H1 (cell line): ENCODE data around the gene BORCS8. TPM values are rescaled to one million over a fixed set of nuclear protein-coding genes. Genes with fewer than 3 reads are reported as not detected.

Experiments used
- CTCF ChIA-PET: fragments of 300-600 bp; sonication (Branson Sonifier 250); formaldehyde crosslinking; loops from one replicate; lab custom pipeline; 2021; ENCODE audit not compliant: partially characterized antibody; lab: Charles Lee
- POLR2A ChIA-PET: fragments of 300-600 bp; sonication (Branson Sonifier 250); formaldehyde crosslinking; loops from one replicate; lab custom pipeline; 2021; ENCODE audit warnings: inconsistent platforms; ENCODE audit not compliant: partially characterized antibody; lab: Charles Lee
- DNase-seq, 2 experiments: peaks; one replicate each; pipeline versions ENCODE4 v3.0.0 to v3.0.0-alpha.2; 2010 to 2022; ENCODE audit warnings: low spot score in 2 of 2, low read depth in 1 of 2, mixed read lengths in 1 of 2
- FAIRE-seq: peaks from 2 replicates; lab custom pipeline; 2011; peaks lifted over from hg19 to GRCh38; lab: Jason Lieb, UNC
- H2AFZ ChIP-seq: 2 replicates; pipeline ENCODE4 v1.8.1; 2012; ENCODE audit warnings: low read length, inconsistent platforms
- H2AK5ac ChIP-seq: 2 replicates; pipeline ENCODE4 v1.6.1; 2013; ENCODE audit warnings: low read depth, low read length
- H2BK120ac ChIP-seq: replicated peaks from 2 replicates; pipeline ENCODE3; 2013; ENCODE audit warnings: low read depth, low read length, inconsistent platforms
- H2BK12ac ChIP-seq: 2 replicates; pipeline ENCODE4 v1.6.1; 2013; ENCODE audit warnings: low read depth, low read length
- H2BK15ac ChIP-seq: 2 replicates; pipeline ENCODE4 v1.6.1; 2013; ENCODE audit warnings: low read length
- H2BK20ac ChIP-seq: 2 replicates; pipeline ENCODE4 v1.6.1; 2013; ENCODE audit warnings: low read length
- H2BK5ac ChIP-seq: 2 replicates; pipeline ENCODE4 v1.6.1; 2013; ENCODE audit warnings: low read depth, low read length
- H3K14ac ChIP-seq: 2 replicates; pipeline ENCODE4 v1.6.1; 2013; ENCODE audit warnings: inconsistent platforms; ENCODE audit not compliant: insufficient read length
- H3K18ac ChIP-seq: 2 replicates; pipeline ENCODE4 v1.6.1; 2013; ENCODE audit warnings: low read length; ENCODE audit errors: extremely low read depth
- H3K23ac ChIP-seq: 2 replicates; pipeline ENCODE4 v1.6.1; 2013; ENCODE audit warnings: inconsistent platforms; ENCODE audit not compliant: insufficient read length
- H3K23me2 ChIP-seq: 2 replicates; pipeline ENCODE4 v1.6.1; 2013; ENCODE audit warnings: low read depth, low read length
- H3K27ac ChIP-seq: 2 replicates; pipeline ENCODE4 v1.6.1; 2011; ENCODE audit warnings: low read depth, low read length, inconsistent platforms
- H3K27me3 ChIP-seq, 4 experiments: replicated peaks in 1 of 4; 1 replicate in 1 of 4; 2 replicates in 3 of 4; pipeline versions ENCODE4 v1.6.1 to v1.8.1; 2011 to 2013; ENCODE audit warnings: low read length in 3 of 4, mild to moderate bottlenecking in 3 of 4, inconsistent platforms in 2 of 4, mixed read lengths in 2 of 4, moderate library complexity in 1 of 4; ENCODE audit not compliant: control insufficient read depth in 3 of 4, insufficient read depth in 3 of 4; ENCODE audit errors: extremely low read depth in 1 of 4
- H3K36me3 ChIP-seq, 4 experiments: 2 replicates each; pipeline versions ENCODE4 v1.6.1 to v1.8.1; 2011 to 2013; ENCODE audit warnings: mild to moderate bottlenecking in 4 of 4, low read length in 3 of 4, moderate library complexity in 2 of 4, control low read depth in 1 of 4, inconsistent platforms in 1 of 4; ENCODE audit not compliant: insufficient read depth in 4 of 4, control insufficient read depth in 2 of 4
- H3K4ac ChIP-seq: replicated peaks from 2 replicates; pipeline ENCODE3; 2013; ENCODE audit warnings: low read length, low read depth, mixed read lengths, inconsistent platforms; ENCODE audit not compliant: insufficient read length
- H3K4me1 ChIP-seq, 4 experiments: replicated peaks in 1 of 4; 1 replicate in 1 of 4; 2 replicates in 3 of 4; pipeline versions ENCODE4 v1.6.1 to v1.8.1; 2011 to 2013; ENCODE audit warnings: low read length in 3 of 4, inconsistent platforms in 2 of 4, mixed read lengths in 1 of 4; ENCODE audit not compliant: insufficient read depth in 4 of 4, control insufficient read depth in 3 of 4
- H3K4me2 ChIP-seq, 2 experiments: 2 replicates each; pipeline versions ENCODE4 v1.6.1 to v1.8.1; 2011 to 2013; ENCODE audit warnings: low read depth in 2 of 2, low read length in 2 of 2, control low read depth in 1 of 2, inconsistent platforms in 1 of 2, mild to moderate bottlenecking in 1 of 2; ENCODE audit not compliant: insufficient read depth in 1 of 2
- H3K4me3 ChIP-seq, 4 experiments: fragments of 200-600, 300-600 bp in 1 of 4; sonication (generic), shearing (Covaris generic), sonication (Bioruptor Twin) in 1 of 4; 2 replicates each; pipeline versions ENCODE4 v1.5.1 to v1.8.1; 2011 to 2016; ENCODE audit warnings: low read length in 4 of 4, low read depth in 3 of 4, control low read depth in 2 of 4, inconsistent platforms in 2 of 4, mild to moderate bottlenecking in 2 of 4, mixed read lengths in 1 of 4, moderate library complexity in 1 of 4; ENCODE audit not compliant: insufficient read depth in 2 of 4; ENCODE audit errors: extremely low read depth in 1 of 4
- H3K56ac ChIP-seq: replicated peaks from 2 replicates; pipeline ENCODE3; 2013; ENCODE audit warnings: low read depth, mild to moderate bottlenecking, mixed read lengths, low read length, inconsistent platforms; ENCODE audit not compliant: insufficient read length
- H3K79me1 ChIP-seq: 2 replicates; pipeline ENCODE4 v1.6.1; 2013; ENCODE audit warnings: low read depth, low read length, control low read depth
- H3K79me2 ChIP-seq, 2 experiments: 2 replicates each; pipeline versions ENCODE4 v1.6.1 to v1.8.1; 2012 to 2013; ENCODE audit warnings: low read length in 2 of 2, mild to moderate bottlenecking in 2 of 2, inconsistent platforms in 1 of 2; ENCODE audit not compliant: insufficient read depth in 2 of 2, control insufficient read depth in 1 of 2
- H3K9ac ChIP-seq, 4 experiments: replicated peaks in 1 of 4; 1 replicate in 1 of 4; 2 replicates in 3 of 4; pipeline versions ENCODE4 v1.6.1 to v1.8.1; 2011 to 2013; ENCODE audit warnings: low read depth in 3 of 4, low read length in 3 of 4, control low read depth in 2 of 4, mild to moderate bottlenecking in 2 of 4, moderate library complexity in 2 of 4, inconsistent platforms in 1 of 4; ENCODE audit errors: extremely low read depth in 1 of 4
- H3K9me3 ChIP-seq, 2 experiments: 2 replicates each; pipeline versions ENCODE4 v1.6.1 to v1.8.1; 2012 to 2013; ENCODE audit warnings: mild to moderate bottlenecking in 2 of 2, moderate library complexity in 2 of 2, control low read depth in 1 of 2, inconsistent platforms in 1 of 2, low read depth in 1 of 2, low read length in 1 of 2, mixed read lengths in 1 of 2; ENCODE audit not compliant: insufficient read depth in 2 of 2
- H4K20me1 ChIP-seq, 2 experiments: replicated peaks in 1 of 2; 2 replicates each; pipeline versions ENCODE3 to v1.8.1; 2011 to 2013; ENCODE audit warnings: inconsistent platforms in 2 of 2, low read length in 2 of 2, mild to moderate bottlenecking in 1 of 2; ENCODE audit not compliant: insufficient read depth in 2 of 2, control insufficient read depth in 1 of 2
- H4K5ac ChIP-seq: 2 replicates; pipeline ENCODE4 v1.6.1; 2013; ENCODE audit warnings: low read length, low read depth, mixed read lengths, inconsistent platforms; ENCODE audit not compliant: insufficient read length
- H4K8ac ChIP-seq: 2 replicates; pipeline ENCODE4 v1.8.0; 2013; ENCODE audit warnings: mild to moderate bottlenecking, moderate library complexity, low read length, inconsistent platforms; ENCODE audit not compliant: insufficient read depth; ENCODE audit errors: extremely low read depth
- H4K91ac ChIP-seq: replicated peaks from 2 replicates; pipeline ENCODE3; 2013; ENCODE audit warnings: low read length, mixed read lengths, inconsistent platforms; ENCODE audit not compliant: insufficient read length
- BCL11A ChIP-seq, 2 experiments: IDR thresholded peaks; one replicate each; pipeline ENCODE4 v1.6.1; 2011; ENCODE audit warnings: low read depth in 2 of 2, low read length in 2 of 2, mild to moderate bottlenecking in 2 of 2
- CBX5 ChIP-seq: fragments of 300-800, 300-1000 bp; sonication (generic); IDR thresholded peaks from 2 replicates; pipeline ENCODE4 v1.7.1; 2016; ENCODE audit warnings: antibody characterized with exemption, low read length, low read depth
- CREB1 ChIP-seq: IDR thresholded peaks from 2 replicates; pipeline ENCODE4 v1.6.1; 2012; ENCODE audit warnings: inconsistent platforms
- POLR2AphosphoS5 ChIP-seq: IDR thresholded peaks from 2 replicates; pipeline ENCODE4 v1.6.1; 2011; ENCODE audit warnings: low read depth, low read length
- POU5F1 ChIP-seq: IDR thresholded peaks from 2 replicates; pipeline ENCODE4 v1.6.1; 2011; ENCODE audit warnings: low read depth, mild to moderate bottlenecking, low read length, moderate library complexity
- RAD21 ChIP-seq, 2 experiments: IDR thresholded peaks in 1 of 2; conservative IDR thresholded peaks in 1 of 2; 2 replicates each; pipeline ENCODE4 v1.6.1; 2011; ENCODE audit warnings: low read depth in 2 of 2, low read length in 2 of 2, improper control_type of control experiment in 1 of 2, inconsistent platforms in 1 of 2, mild to moderate bottlenecking in 1 of 2, moderate library complexity in 1 of 2
- SAP30 ChIP-seq: fragments of 300-600 bp; sonication (generic); IDR thresholded peaks from 2 replicates; pipeline ENCODE4 v1.7.1; 2012; ENCODE audit warnings: low read length, moderate library complexity, mild to moderate bottlenecking, inconsistent platforms; ENCODE audit not compliant: insufficient read depth, insufficient replicate concordance
- SIN3A ChIP-seq, 2 experiments: IDR thresholded peaks in 1 of 2; conservative IDR thresholded peaks in 1 of 2; 2 replicates each; pipeline ENCODE4 v1.6.1; 2011 to 2012; ENCODE audit warnings: low read length in 2 of 2, improper control_type of control experiment in 1 of 2, low read depth in 1 of 2, mild to moderate bottlenecking in 1 of 2
- SIRT6 ChIP-seq: IDR thresholded peaks from one replicate; pipeline ENCODE4 v1.7.1; 2012; ENCODE audit warnings: low read length, inconsistent platforms
- SIX5 ChIP-seq: IDR thresholded peaks from 2 replicates; pipeline ENCODE4 v1.6.1; 2011; ENCODE audit warnings: mild to moderate bottlenecking, low read depth, low read length
- SUZ12 ChIP-seq: fragments of 200-600 bp; sonication (generic); IDR thresholded peaks from 2 replicates; pipeline ENCODE4 v1.6.1; 2012; ENCODE audit warnings: mild to moderate bottlenecking, inconsistent platforms, low read length, moderate library complexity, mixed read lengths
- WGBS, 2 experiments: shearing (Covaris generic) in 1 of 2; methylation state at CpG; one replicate each; pipeline versions ENCODE4 v1.1.6 to v1.1.7; 2013 to 2015; ENCODE audit warnings: low lambda C conversion rate in 2 of 2, mixed read lengths in 2 of 2, inconsistent platforms in 1 of 2, low coverage in 1 of 2, missing lambda C conversion rate in 1 of 2; ENCODE audit not compliant: insufficient replicate concordance in 2 of 2, insufficient coverage in 1 of 2, insufficient read length in 1 of 2; ENCODE audit errors: extremely low coverage in 1 of 2, missing lambda C conversion rate in 1 of 2; 5-methylcytosine and 5-hydroxymethylcytosine counted together
- polyA plus RNA-seq, 7 experiments: library from polyadenylated mRNA; depleted of rRNA in 3 of 7; stranded (reverse) in 5 of 7; unstranded in 2 of 7; fragments of >200 nt in 5 of 7; fragments of 200-250 nt in 2 of 7; gene quantifications; 1 replicate in 5 of 7; 2 replicates in 1 of 7; 4 replicates in 1 of 7; pipeline versions ENCODE4 v1.2.1 to v1.2.3, GENCODE V29; 2011 to 2013; ENCODE audit warnings: missing spikeins in 2 of 7, mixed read lengths in 2 of 7
- total RNA-seq: library from RNA; stranded (reverse); fragmentation: NEBNext Ultra II Directional; extraction: Animal tissue kit (Norgen Biotek cat#: 25700); gene quantifications from 2 replicates; pipeline ENCODE4 v1.2.1, GENCODE V29; 2021
- TF ChIP-seq, protein P1 (sequence below): IDR thresholded peaks from 2 replicates; pipeline ENCODE4 v1.6.1; 2012; ENCODE audit warnings: inconsistent platforms

The BORCS8 gene
- total and polyA plus RNA-seq, 2 of the 8 experiments (the other 6 are each of a cell fraction or from before 2014, with no cell fraction given), result 15.0 to 15.9 TPM

GRCh38 chr19:19133985-19134384 is 58.0 kb downstream of the BORCS8 start:
- Histone ChIP-seq H3K56ac (no peak overlapping the region), H4K20me1 (peaks cover 2 to 7% of the 10 kb centered on the region in 2 experiments), H4K91ac (no peak overlapping the region), H3K14ac (no peak overlapping the region), H2BK15ac (no peak overlapping the region), H3K18ac (no peak overlapping the region), H3K4me1 (peaks cover 0 to 14% (median 10%) of the 10 kb centered on the region in 4 experiments; a peak in 6 of 7 replicates), H2BK120ac (no peak overlapping the region), H3K4me3 (no peak overlapping the region), H3K23ac (no peak overlapping the region), H4K8ac (no peak overlapping the region), H3K79me2 (peaks cover 0 to 4% of the 10 kb centered on the region in 2 experiments; a peak in 1 of 4 replicates), H3K23me2 (peaks cover 3% of the 10 kb centered on the region; the same call in 1 of the 2 replicates), H2BK12ac (no peak overlapping the region), H2BK5ac (no peak overlapping the region), H3K9ac (no peak overlapping the region), H3K27me3 (peaks cover 0 to 3% (median 0%) of the 10 kb centered on the region in 4 experiments; a peak in 4 of 7 replicates), H2AFZ (no peak overlapping the region), H3K4me2 (no peak overlapping the region; a peak in 1 of 4 replicates), H2AK5ac (no peak overlapping the region), H3K27ac (no peak overlapping the region), H4K5ac (no peak overlapping the region), H3K4ac (no peak overlapping the region), H3K9me3 (peaks cover 5 to 13% of the 10 kb centered on the region in 2 experiments; a peak in 3 of 4 replicates), H2BK20ac (no peak overlapping the region), H3K79me1 (peaks cover 7% of the 10 kb centered on the region; the same call in 1 of the 2 replicates), H3K36me3 (peaks cover 2 to 14% (median 3%) of the 10 kb centered on the region in 4 experiments; a peak in 3 of 8 replicates)
- FAIRE-seq (no peak), DNase-seq (no peak)
- no peak for TF ChIP-seq SIX5
- TF ChIP-seq POU5F1, result no peak
- no peak for TF ChIP-seq SUZ12
- no peak for TF ChIP-seq BCL11A (IDR thresholded peaks at IDR 0.05; ENCODE audit: low read depth in 2 of 2, low read length in 2 of 2)
- no peak for TF ChIP-seq SAP30
- no peak for TF ChIP-seq SIRT6
- no peak for TF ChIP-seq POLR2AphosphoS5
- TF ChIP-seq CBX5, result no peak
- no peak for TF ChIP-seq CREB1
- TF ChIP-seq SIN3A (conservative IDR thresholded peaks at IDR 0.05 in 1 of 2, IDR thresholded peaks at IDR 0.05 in 1 of 2; ENCODE audit: low read depth in 1 of 2, low read length in 2 of 2), result no peak
- TF ChIP-seq, protein P1, sequence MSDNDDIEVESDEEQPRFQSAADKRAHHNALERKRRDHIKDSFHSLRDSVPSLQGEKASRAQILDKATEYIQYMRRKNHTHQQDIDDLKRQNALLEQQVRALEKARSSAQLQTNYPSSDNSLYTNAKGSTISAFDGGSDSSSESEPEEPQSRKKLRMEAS, result no peak
- no peak for TF ChIP-seq RAD21 (IDR thresholded peaks at IDR 0.05 in 1 of 2, conservative IDR thresholded peaks at IDR 0.05 in 1 of 2; ENCODE audit: low read depth in 2 of 2, low read length in 2 of 2)
- 87% methylated on average over 6 of the region's 6 CpGs; no CpG with 5 or more reads in 1 of the 2 experiments for WGBS, 2 experiments
- POLR2A ChIA-PET, result interaction anchor here (1.2 to 3.1 kb wide), 4 partner anchors 9 to 27 kb away, joined by 3 to 22 read pairs (median 4); no protein-coding TSS in a partner anchor
- CTCF ChIA-PET, result interaction anchor here (1.4 to 3.5 kb wide), 6 partner anchors 9 to 81 kb away, joined by 3 to 21 read pairs (median 8); no protein-coding TSS in a partner anchor
